Hepatocyte (in vitro differentiated cells): ENCODE data around the gene TBL1X. TPM values are rescaled to one million over a fixed set of nuclear protein-coding genes. Genes with fewer than 3 reads are reported as not detected.

ENCODE experiments used
- DNase-seq: peaks from one replicate; pipeline ENCODE4 v3.0.0-alpha.2; 2016; ENCODE audit warnings: low spot score
- H2AFZ ChIP-seq: fragments of 200-600 bp; sonication (generic); 2 replicates; pipeline ENCODE4 v1.6.0; 2016; ENCODE audit warnings: antibody characterized with exemption, mild to moderate bottlenecking
- H3K27ac ChIP-seq: fragments of 200-600 bp; sonication (generic); 2 replicates; pipeline ENCODE4 v1.5.1; 2016; ENCODE audit warnings: mild to moderate bottlenecking
- H3K27me3 ChIP-seq: fragments of 200-600 bp; sonication (generic); 2 replicates; pipeline ENCODE4 v1.6.1; 2016
- H3K36me3 ChIP-seq: fragments of 200-600 bp; sonication (generic); replicated peaks from 2 replicates; pipeline ENCODE4 v1.5.1; 2016; ENCODE audit warnings: low read depth; ENCODE audit not compliant: insufficient read depth
- H3K4me1 ChIP-seq: fragments of 200-600 bp; sonication (generic); 2 replicates; pipeline ENCODE4 v1.5.1; 2016; ENCODE audit warnings: mild to moderate bottlenecking, moderate library complexity; ENCODE audit not compliant: insufficient read depth
- H3K4me2 ChIP-seq: fragments of 200-600 bp; sonication (generic); 2 replicates; pipeline ENCODE4 v1.6.0; 2016
- H3K4me3 ChIP-seq: fragments of 200-600 bp; sonication (generic); 2 replicates; pipeline ENCODE4 v1.5.1; 2016; ENCODE audit warnings: mild to moderate bottlenecking
- H3K79me2 ChIP-seq: fragments of 200-600 bp; sonication (generic); 2 replicates; pipeline ENCODE4 v1.6.0; 2017; ENCODE audit warnings: mild to moderate bottlenecking
- H3K9me2 ChIP-seq: fragments of 200-600 bp; sonication (generic); replicated peaks from 2 replicates; pipeline ENCODE4 v1.6.0; 2017; ENCODE audit warnings: mild to moderate bottlenecking; ENCODE audit not compliant: insufficient read depth
- H3K9me3 ChIP-seq: fragments of 200-600 bp; sonication (generic); 2 replicates; pipeline ENCODE4 v1.5.1; 2016; ENCODE audit warnings: low read depth, mild to moderate bottlenecking
- H4K20me1 ChIP-seq: fragments of 200-600 bp; sonication (generic); 2 replicates; pipeline ENCODE4 v1.6.0; 2016; ENCODE audit warnings: mild to moderate bottlenecking; ENCODE audit not compliant: insufficient read depth, poor library complexity, severe bottlenecking
- CTCF ChIP-seq: fragments of 200-600 bp; sonication (generic); IDR thresholded peaks from 2 replicates; pipeline ENCODE4 v1.5.1; 2016; ENCODE audit warnings: antibody characterized with exemption, mild to moderate bottlenecking; ENCODE audit not compliant: poor library complexity
- EZH2 ChIP-seq: fragments of 200-600 bp; sonication (generic); IDR thresholded peaks from 2 replicates; pipeline ENCODE4 v1.6.1; 2016; ENCODE audit warnings: antibody characterized with exemption, mild to moderate bottlenecking, borderline replicate concordance
- EZH2phosphoT487 ChIP-seq: fragments of 200-600 bp; sonication (generic); IDR thresholded peaks from one replicate; pipeline ENCODE4 v1.6.1; 2018; ENCODE audit warnings: antibody characterized with exemption, mild to moderate bottlenecking, low read depth, moderate library complexity; ENCODE audit not compliant: unreplicated experiment, severe bottlenecking
- WGBS: methylation state at CpG from one replicate; pipeline ENCODE4 v1.1.6; 2016; ENCODE audit warnings: low lambda C conversion rate; ENCODE audit errors: missing lambda C conversion rate; 5-methylcytosine and 5-hydroxymethylcytosine counted together
- polyA plus RNA-seq: library from polyadenylated mRNA; unstranded; fragments of >200 nt; fragmentation: Nextera tagmentation; extraction: Ambion mirVana; gene quantifications from 2 replicates; pipeline ENCODE4 v1.2.1, GENCODE V29; 2016
- total RNA-seq: library from RNA; depleted of rRNA; stranded (reverse); fragments of >200 nt; gene quantifications from 2 replicates; pipeline ENCODE4 v1.2.3, GENCODE V29; 2014

TBL1X gene
- total and polyA plus RNA-seq, 2 experiments from 2014 or later: 14.9 to 16.0 TPM

- Histone ChIP-seq H3K4me3 (no peak overlapping the region), H2AFZ (no peak overlapping the region), H3K9me3 (no peaks in the 10 kb centered on the region), H3K9me2 (no peaks in the 10 kb centered on the region), H3K27me3 (no peaks in the 10 kb centered on the region), H3K4me2 (no peak overlapping the region), H4K20me1 (no peaks in the 10 kb centered on the region), H3K27ac (no peak overlapping the region), H3K36me3 (no peaks in the 10 kb centered on the region), H3K79me2 (no peaks in the 10 kb centered on the region), H3K4me1 (no peaks in the 10 kb centered on the region)
- TF ChIP-seq EZH2 (no peak), EZH2phosphoT487 (no peak), CTCF (no peak)
- 80% methylated on average over 13 of the region's 13 CpGs for WGBS
- no peak for DNase-seq
These were observed 132.6 kb downstream of the TBL1X start for GRCh38 chrX:9597361-9598035.

DNA sequence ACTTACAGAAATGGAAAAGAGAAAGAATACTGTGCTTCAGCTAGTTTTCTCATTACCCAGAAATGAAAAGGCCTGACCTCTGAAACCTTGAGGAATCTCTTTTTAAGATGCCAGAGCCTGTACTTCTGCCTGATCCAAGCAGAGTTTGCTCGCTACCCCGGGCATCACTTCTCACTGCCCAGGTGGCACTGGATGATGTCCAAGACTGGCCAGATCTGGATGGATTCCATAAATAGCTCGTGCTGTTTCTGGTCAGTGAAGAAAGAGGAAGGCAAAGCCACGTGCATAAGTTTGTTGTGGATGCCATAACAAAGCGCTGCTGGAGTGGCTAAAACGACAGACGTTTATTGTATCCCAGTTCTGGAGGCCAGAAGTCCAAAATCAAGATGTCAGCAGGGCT lies 133.5 kb downstream of the TBL1X start:
- Histone ChIP-seq H3K27ac (no peak overlapping the region), H3K9me2 (no peaks in the 10 kb centered on the region), H3K79me2 (no peaks in the 10 kb centered on the region), H3K9me3 (no peaks in the 10 kb centered on the region), H3K4me2 (no peak overlapping the region), H4K20me1 (no peaks in the 10 kb centered on the region), H2AFZ (no peak overlapping the region), H3K4me1 (no peaks in the 10 kb centered on the region), H3K36me3 (no peaks in the 10 kb centered on the region), H3K4me3 (no peak overlapping the region), H3K27me3 (no peaks in the 10 kb centered on the region)
- WGBS: 75% methylated on average over 7 of the region's 7 CpGs
- no peak for DNase-seq
- TF ChIP-seq CTCF (no peak), EZH2 (no peak), EZH2phosphoT487 (no peak)

GRCh38 chrX:9604111-9604907 lies 139.5 kb downstream of the TBL1X start:
- WGBS: 86% methylated on average over 17 of the region's 17 CpGs
- Histone ChIP-seq H2AFZ (no peak overlapping the region), H3K79me2 (no peaks in the 10 kb centered on the region), H3K27ac (no peak overlapping the region), H3K4me3 (no peak overlapping the region), H3K27me3 (no peaks in the 10 kb centered on the region), H3K36me3 (no peaks in the 10 kb centered on the region), H3K4me2 (no peak overlapping the region), H4K20me1 (no peaks in the 10 kb centered on the region), H3K9me3 (no peaks in the 10 kb centered on the region), H3K9me2 (no peaks in the 10 kb centered on the region), H3K4me1 (no peaks in the 10 kb centered on the region)
- DNase-seq: no peak
- TF ChIP-seq CTCF (no peak), EZH2 (no peak), EZH2phosphoT487 (no peak)
